GM18868 (cell line): ENCODE results near the gene TMEM183A.
"Not testable (repeated sequence)": the region's sequence is repeated elsewhere in the genome, so short reads cannot be mapped to it uniquely, and the experiment has no call there.

Source experiments
- ATAC-seq: cut with Tn5 transposase; IDR thresholded peaks from one replicate; pipeline ENCODE4 v1.9.1; 2021; ENCODE audit warnings: mild to moderate bottlenecking, moderate library complexity; ENCODE audit not compliant: unreplicated experiment

The TMEM183A gene

DNA sequence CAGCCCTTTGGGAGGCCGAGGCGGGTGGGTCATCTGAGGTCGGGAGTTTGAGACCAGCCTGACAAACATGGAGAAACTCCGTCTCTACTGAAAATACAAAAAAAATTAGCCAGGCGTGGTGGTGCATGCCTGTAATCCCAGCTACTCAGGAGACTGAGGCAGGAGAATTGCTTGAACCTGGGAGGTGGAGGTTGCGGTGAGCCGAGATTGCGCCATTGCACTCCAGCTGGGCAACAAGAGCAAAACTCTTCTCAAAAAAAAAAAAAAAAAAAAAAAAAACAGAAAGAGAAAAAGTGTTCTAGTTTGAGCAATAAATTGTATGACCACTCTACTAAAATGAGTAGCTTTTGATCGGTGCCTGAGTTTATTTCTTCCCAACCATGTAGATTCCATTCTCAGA is 21.1 kb upstream of the TMEM183A start:
- not testable (repeated sequence) for ATAC-seq

GRCh38 chr1:202987255-202987654 is 19.9 kb upstream of the TMEM183A start:
- no peak for ATAC-seq

DNA sequence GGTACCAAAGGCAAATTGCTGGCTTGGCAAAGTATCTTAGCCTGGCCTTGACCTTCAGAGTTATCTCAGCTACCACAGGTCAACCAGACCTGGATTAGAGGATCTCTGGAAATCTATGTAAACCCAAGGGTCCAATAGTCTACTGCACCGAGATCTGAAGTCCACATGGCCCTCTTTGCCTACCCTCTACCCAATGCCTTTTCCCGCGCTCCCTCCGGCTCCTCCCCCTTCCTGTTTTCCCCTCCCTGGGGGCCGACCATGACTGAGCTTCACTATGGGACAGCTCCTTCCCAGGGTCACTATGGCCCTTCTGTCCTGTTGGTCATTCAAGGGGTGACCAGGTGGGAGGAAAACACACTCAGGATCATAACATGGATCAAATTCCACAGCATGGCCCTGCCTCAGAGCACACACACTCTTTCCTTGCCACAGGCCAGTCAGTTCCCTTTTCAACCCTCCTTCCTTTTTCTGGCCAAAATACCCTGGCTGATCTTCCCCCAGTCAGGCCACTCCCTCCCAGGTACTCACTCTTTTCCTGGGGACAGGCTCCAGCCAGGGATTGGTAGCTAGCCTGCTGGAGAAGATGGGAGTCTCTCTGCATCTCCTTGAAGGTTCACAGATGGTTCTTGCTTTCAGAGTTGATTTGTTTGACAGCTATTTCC is 19.1 kb upstream of the TMEM183A start:
- no peak for ATAC-seq

DNA sequence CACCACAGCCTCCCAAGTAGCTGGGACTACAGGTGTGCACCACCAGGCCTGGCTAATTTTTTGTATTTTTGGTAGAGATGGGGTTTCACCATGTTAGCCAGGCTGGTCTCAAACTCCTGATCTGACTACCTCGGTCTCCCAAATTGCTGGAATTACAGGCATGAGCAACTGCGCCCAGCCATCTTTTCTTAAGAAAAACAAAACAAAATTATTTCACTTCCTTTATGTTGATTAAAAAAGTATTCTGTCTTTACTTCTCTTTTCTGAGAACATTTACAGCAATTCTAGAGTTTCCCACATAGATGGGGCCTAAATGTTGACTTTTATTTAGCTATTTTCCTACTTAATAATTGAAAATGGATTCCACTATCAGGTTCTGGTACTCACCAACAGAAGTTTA is 17.3 kb upstream of the TMEM183A start:
- no peak for ATAC-seq

GRCh38 chr1:202991112-202991511 is 16.1 kb upstream of the TMEM183A start:
- ATAC-seq = no peak

GRCh38 chr1:202994756-202995155 is 12.4 kb upstream of the TMEM183A start:
- no peak for ATAC-seq

DNA sequence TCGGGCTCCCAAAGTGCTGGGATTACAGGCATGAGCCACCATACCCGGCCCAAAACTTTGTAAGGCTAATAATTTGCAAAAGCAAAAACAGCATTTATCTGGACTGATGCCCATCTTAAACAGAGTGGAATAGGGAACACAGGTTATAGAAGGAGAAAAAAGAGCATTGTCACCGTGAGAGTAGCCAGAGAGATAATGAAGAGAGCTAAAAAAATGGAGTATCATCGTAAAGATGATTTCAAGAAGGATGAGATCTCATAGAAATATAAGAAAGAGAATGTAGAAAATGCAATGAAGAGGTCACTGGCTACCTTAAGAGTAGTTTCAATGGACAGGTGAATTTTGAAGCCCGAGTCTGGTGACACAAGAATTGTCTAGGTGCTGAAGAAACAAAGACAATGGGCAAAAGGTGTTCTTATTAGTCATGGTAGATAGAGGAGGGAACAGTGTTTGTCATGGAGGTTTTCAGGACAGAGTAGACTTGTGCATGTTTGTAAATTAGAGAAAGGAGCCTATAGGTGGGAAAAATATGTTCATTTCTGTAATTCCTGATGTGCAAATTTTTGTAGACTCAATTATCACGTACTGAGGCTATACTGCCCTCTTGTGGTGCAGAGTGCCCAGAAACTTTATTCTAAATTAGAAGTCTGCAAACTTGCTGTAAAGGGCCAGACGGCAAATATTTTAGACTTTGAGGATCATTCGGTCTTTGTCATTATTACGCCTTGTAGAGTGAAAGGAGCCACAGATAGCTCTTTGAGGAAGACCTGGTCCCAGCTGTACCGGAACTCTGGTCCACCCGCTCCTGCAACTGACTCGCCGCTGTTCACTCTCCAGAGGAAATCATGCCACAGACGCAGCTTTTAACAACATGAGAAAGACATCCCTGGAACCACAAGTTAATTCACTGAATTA is 8.1 kb upstream of the TMEM183A start:
- no peak for ATAC-seq

DNA sequence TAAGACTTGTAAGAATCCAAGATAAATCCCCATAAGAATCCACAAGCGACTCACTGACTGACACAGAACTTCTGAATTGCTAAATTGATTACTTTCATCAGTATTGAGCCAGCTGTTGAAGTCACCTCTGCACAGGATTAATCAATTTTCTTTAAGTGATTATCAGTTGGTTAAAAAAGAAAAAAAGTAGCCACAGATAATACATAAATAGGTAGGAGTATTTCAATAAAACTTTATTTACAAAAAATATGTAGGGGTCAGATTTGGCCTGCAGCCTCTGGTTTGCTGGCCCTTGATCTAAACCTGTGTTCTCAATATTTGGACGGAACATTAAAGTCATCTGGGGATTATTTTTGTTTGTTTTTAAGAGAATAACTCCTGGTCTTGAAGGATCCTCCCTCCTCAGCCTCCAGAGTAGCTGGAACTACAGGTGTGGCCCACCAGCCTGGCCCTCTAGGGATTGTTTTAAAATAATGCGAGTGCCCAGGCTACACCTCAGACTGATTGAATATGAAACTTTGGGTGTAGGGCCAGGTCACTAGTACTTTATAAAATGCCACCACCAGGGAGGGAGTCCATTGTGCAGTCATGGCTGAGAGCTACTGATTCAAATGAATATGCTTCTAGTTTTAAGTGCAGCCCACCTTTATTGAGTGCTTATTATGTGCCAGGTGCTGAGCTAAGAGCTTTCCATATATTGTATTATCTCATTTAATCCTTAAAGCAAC is 6.8 kb upstream of the TMEM183A start:
- no peak for ATAC-seq

- no peak for ATAC-seq
These were observed 5.2 kb upstream of the TMEM183A start for GRCh38 chr1:203001986-203002385.

DNA sequence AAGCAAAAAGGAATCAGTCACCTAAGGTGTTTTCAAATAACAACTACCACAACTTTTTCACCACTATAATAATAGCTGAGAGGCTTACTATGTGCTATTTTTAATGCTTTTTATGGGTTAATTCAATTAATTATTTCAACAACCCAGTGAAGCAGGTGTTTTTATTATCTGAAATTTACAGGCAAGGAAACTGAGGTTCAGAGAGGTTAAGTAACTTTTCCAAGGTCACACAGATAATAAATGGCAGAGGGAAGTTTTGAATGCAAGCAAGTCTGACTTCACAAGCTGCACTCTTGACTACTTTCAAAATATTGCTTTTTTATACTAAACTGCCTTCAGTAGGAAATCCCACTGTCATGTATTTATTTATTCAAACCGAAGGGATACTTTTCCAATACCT is 4.2 kb upstream of the TMEM183A start:
- ATAC-seq = no peak

- ATAC-seq = not testable (repeated sequence)
These were observed 1.6 kb upstream of the TMEM183A start for GRCh38 chr1:203005395-203006142.

DNA sequence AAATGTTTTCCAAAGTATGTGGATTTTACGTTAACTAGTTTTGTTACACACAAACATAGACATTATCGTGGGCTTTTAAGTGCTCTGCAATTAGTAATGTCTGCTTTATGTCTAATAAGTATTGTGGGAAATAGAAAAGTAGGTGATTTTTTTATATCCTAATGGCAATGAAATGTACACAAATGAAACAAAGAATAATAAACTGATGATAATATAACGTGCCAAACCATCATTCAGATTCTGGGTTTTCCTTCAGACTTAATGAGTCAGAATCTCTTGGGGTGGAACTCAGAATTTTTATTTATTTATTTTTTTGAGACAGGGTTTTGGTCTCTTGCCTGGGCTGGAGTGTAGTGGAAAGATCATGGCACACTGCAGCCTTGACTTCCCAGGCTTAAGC is 2.0 kb downstream of the TMEM183A start:
- no peak for ATAC-seq

DNA sequence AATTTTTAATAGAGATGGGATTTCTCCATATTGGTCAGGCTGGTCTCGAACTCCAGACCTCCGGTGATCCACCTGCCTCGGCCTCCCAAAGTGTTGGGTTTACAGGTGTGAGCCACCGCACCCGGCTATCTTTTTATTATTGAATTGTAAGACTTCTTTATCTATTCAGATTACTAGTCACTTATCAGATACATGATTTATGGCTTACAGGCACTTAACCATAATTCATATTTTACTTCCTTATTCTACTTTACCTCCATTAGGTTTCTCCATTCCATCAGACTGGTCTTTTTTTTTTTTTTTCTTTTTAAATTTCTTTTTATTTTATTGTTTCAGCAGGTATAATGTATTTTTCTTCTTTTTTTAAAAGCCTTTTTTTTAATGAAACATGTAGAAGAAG is 4.4 kb downstream of the TMEM183A start:
- no peak for ATAC-seq

- ATAC-seq = no peak
These were observed 9.9 kb downstream of the TMEM183A start for GRCh38 chr1:203017061-203017460.

- no peak for ATAC-seq
These were observed 10.5 kb downstream of the TMEM183A start for GRCh38 chr1:203017692-203018091.

DNA sequence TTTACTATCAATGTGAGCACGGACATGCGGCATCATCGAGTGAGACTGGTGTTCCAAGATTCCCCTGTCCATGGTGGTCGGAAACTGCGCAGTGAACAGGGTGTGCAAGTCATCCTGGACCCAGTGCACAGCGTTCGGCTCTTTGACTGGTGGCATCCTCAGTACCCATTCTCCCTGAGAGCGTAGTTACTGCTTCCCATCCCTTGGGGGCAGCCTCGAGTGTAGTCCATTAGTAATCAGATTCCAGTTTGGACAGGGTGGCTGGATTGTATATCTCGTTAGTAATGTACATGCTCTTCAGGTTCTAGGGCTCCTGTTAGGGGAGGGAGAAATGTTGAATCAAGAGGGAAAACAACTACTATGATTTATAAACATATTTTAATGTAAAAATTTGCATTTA is 15.7 kb downstream of the TMEM183A start:
- not testable (repeated sequence) for ATAC-seq

DNA sequence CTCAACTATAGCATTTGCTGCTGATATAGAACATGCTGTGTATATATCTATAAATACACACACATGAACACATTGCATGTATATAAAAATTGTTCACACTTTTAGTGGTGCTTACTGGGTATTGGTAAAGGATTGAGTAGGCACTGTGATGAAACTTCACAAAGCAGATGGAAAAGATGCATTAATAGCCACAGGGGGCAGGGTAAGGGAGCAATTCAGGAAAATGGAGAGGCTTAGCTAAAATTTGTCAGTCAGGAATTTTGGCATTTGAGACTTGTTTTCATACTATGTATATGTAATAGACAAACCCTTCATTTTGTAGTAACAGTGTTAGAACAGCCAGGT is 18.5 kb downstream of the TMEM183A start:
- ATAC-seq = no peak

- ATAC-seq = peak; percentile 75
These were observed 19.0 kb downstream of the TMEM183A start, which contains the start of gene PPFIA4 for GRCh38 chr1:203026031-203026665. PPFIA4 (plus strand) TSS chr1:203026491; CDS start chr1:203039009, 12,518 bp downstream.

DNA sequence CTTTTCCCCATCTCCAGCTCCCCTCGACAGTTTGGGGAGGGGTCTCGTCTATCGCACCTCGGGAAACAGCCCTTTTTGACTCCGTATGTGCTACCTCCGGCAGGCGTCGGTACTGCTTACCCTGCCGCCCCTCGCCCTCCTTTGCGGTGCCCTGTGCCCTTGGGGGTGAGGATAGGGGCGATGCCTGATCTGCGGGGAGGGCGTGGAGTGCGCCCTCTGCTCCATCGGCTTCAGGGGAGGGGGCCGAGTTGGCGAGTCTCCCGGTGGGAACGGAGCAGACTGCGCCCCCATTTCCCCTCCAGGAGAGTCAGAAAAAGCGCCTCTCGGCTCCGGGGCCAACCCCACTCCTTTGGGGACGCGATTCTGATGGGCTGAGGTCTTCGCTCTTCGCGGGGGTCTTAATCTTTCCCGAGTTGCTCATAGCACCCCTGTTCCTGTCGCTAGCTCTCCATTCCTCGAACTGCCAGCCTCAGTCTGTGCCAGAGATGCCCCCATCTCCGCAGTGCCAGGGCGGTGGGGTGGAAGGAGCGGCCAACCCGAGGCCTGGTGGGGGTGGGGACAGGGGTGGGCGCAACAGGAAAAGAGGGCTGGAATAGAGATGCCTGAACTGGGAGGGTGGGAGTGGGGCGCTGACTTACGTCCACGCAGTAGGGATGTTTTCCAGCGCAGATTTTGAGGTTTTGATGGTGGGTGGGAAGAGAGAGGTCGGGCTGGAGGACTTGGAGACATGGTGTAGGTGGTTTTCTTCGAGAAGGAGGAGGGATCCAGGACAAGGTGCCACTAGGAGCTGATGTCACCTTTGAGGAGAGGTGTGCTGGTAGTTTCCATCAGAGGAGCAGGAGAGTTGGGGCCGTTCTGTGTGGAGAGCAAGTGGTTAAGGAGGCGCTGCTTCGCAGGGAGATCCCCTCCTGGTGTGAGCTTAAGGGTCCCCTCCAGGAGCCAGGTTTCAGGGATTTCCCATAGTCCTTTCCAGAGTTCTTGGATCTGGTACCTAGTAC is 19.8 kb downstream of the TMEM183A start:
- peak; percentile 23 for ATAC-seq
